K562 (cell line): Measurements from ENCODE around the gene STXBP4. TPM values are rescaled to one million over a fixed set of nuclear protein-coding genes. Genes with fewer than 3 reads are reported as not detected.

Source experiments
- KAT7 ChIP-seq: sonication (generic); formaldehyde crosslinking; IDR thresholded peaks from 2 replicates; pipeline ENCODE4 v1.8.0; 2022; ENCODE audit warnings: missing genetic modification reagents, mild to moderate bottlenecking, borderline replicate concordance
- KDM2B ChIP-seq: fragments of 250-450 bp; sonication (Bioruptor Pico); IDR thresholded peaks from 2 replicates; pipeline ENCODE4 v1.8.0; 2021; ENCODE audit warnings: mild to moderate bottlenecking, moderate library complexity
- MCM7 ChIP-seq, 2 experiments: fragments of 450-650 bp; IDR thresholded peaks; 2 replicates each; pipeline ENCODE4 v1.6.1; 2016 to 2018
- REST ChIP-seq, 2 experiments: fragments of 450-650 bp; formaldehyde crosslinking in 1 of 2; IDR thresholded peaks; 2 replicates each; pipeline versions ENCODE4 v1.4.0 to v1.6.1; 2014 to 2020; ENCODE audit warnings: mild to moderate bottlenecking in 2 of 2, borderline replicate concordance in 1 of 2, low read depth in 1 of 2
- SRSF7 ChIP-seq: fragments of 200-400 bp; formaldehyde crosslinking; optimal IDR thresholded peaks from 2 replicates; pipeline ENCODE3; 2017; ENCODE audit warnings: mild to moderate bottlenecking, low read depth, low read length
- TFAM ChIP-seq: fragments of 250-450 bp; sonication (Bioruptor Pico); conservative IDR thresholded peaks from 2 replicates; pipeline ENCODE4 v1.5.0; 2021; ENCODE audit warnings: mild to moderate bottlenecking, moderate library complexity
- TRIM24 ChIP-seq, 2 experiments: fragments of 450-650 bp; IDR thresholded peaks; 2 replicates each; pipeline ENCODE4 v1.6.1; 2016
- WHSC1 ChIP-seq: IDR thresholded peaks from one replicate; pipeline ENCODE4 v1.6.1; 2012; ENCODE audit warnings: low read length, control low read depth, inconsistent platforms
- ZC3H11A ChIP-seq: IDR thresholded peaks from 2 replicates; pipeline ENCODE4 v1.6.1; 2012; ENCODE audit warnings: low read depth, low read length, improper control_type of control experiment
- ZNF407 ChIP-seq: fragments of 450-650 bp; IDR thresholded peaks from 2 replicates; pipeline ENCODE4 v1.6.1; 2016; ENCODE audit warnings: low read depth
- polyA plus RNA-seq, 8 experiments: library from polyadenylated mRNA; depleted of rRNA in 4 of 8; stranded (reverse) in 5 of 8; unstranded in 3 of 8; fragments of >200 nt; fragmentation: Nextera tagmentation in 2 of 8; fragmentation: Illumina TruSeq in 1 of 8; extraction: Ambion mirVana in 2 of 8; extraction: Trizol in 1 of 8; gene quantifications; 2 replicates each; pipeline versions ENCODE4 v1.2.1 to v1.2.3, GENCODE V29; 2011 to 2014; ENCODE audit warnings: inconsistent platforms in 1 of 8, missing spikeins in 1 of 8
- total RNA-seq, 7 experiments: library from RNA; depleted of rRNA in 6 of 7; stranded (reverse); fragments of >200 nt in 6 of 7; fragmentation: Illumina TruSeq in 2 of 7; extraction: Trizol in 2 of 7; gene quantifications; 2 replicates each; pipeline versions ENCODE4 v1.2.1 to v1.2.3, GENCODE V29; 2011 to 2021; ENCODE audit warnings: low replicate concordance in 1 of 7

Gene STXBP4
- total and polyA plus RNA-seq, 9 of the 15 experiments (the other 6 are each of a cell fraction or from before 2014, with no cell fraction given) = 11.6 to 23.2 (median 18.5) TPM

- TF ChIP-seq REST (IDR thresholded peaks at IDR 0.05; ENCODE audit: borderline replicate concordance) (no peak), REST (CRISPR knock-in tag; IDR thresholded peaks at IDR 0.05; ENCODE audit: low read depth) (no peak), ZC3H11A (no peak), SRSF7 (no peak), TRIM24 (IDR thresholded peaks at IDR 0.05) (no peak), KAT7 (no peak), TFAM (CRISPR knock-in tag) (no peak), ZNF407 (no peak), WHSC1 (no peak), MCM7 (IDR thresholded peaks at IDR 0.05) (no peak), KDM2B (no peak)
Observed at GRCh38 chr17:55124730-55125360, 156.3 kb downstream of the STXBP4 start (continued).
